Measurements from ENCODE around the gene MGAM2.

Gene MGAM2

GRCh38 chr7:142257958-142258357 lies 146.4 kb downstream of the MGAM2 start, which contains the start of gene PRSS58:
PRSS58 (minus strand) TSS chr7:142258058; CDS start chr7:142257707, 351 bp downstream.
- Histone ChIP-seq H3K27me3 (ENCODE audit: control insufficient read depth, insufficient read depth, low read length) (no peaks in the 10 kb centered on the region), H3K4me1 (ENCODE audit: control insufficient read depth, insufficient read depth, low read length) (no peaks in the 10 kb centered on the region), H3K9me3 (ENCODE audit: control insufficient read depth, insufficient read depth, low read length) (no peaks in the 10 kb centered on the region), H3K36me3 (ENCODE audit: control insufficient read depth, insufficient read depth, low read length) (no peaks in the 10 kb centered on the region), H3K27ac (ENCODE audit: low read length) (no peak within 1 kb of the TSS), H3K4me3 (ENCODE audit: low read length) (no peak within 1 kb of the TSS)
- DNase-seq (ENCODE audit: low read depth, low spot score) = no peak
- no CpG with 5 or more reads among the region's 1 CpG for WGBS (ENCODE audit: insufficient coverage, insufficient read length)

GRCh38 chr7:142263598-142264380 lies 152.3 kb downstream of the MGAM2 start:
- no peaks in the 10 kb centered on the region for H3K27me3 ChIP-seq (ENCODE audit: control insufficient read depth, insufficient read depth, low read length)
- H3K9me3 ChIP-seq (ENCODE audit: control insufficient read depth, insufficient read depth, low read length) = no peaks in the 10 kb centered on the region
- H3K36me3 ChIP-seq (ENCODE audit: control insufficient read depth, insufficient read depth, low read length) = no peaks in the 10 kb centered on the region
- no peak for DNase-seq (ENCODE audit: low read depth, low spot score)
- H3K4me1 ChIP-seq (ENCODE audit: control insufficient read depth, insufficient read depth, low read length) = no peaks in the 10 kb centered on the region
- H3K27ac ChIP-seq (ENCODE audit: low read length) = no peak overlapping the region
- H3K4me3 ChIP-seq (ENCODE audit: low read length) = no peak overlapping the region
- 100% methylated on average over 4 of the region's 8 CpGs for WGBS (ENCODE audit: insufficient coverage, insufficient read length)
